Stimulated activated naive CD8-positive, alpha-beta T cell treated with anti-CD3 and anti-CD28 coated beads, Interleukin-15, Interleukin-2, amounts not matched to agents 100 ng/mL and 50 ng/mL, for 24 hours (primary cell): ENCODE results near the gene CPNE7.

Experiments used
- H3K27ac Mint-ChIP-seq: one replicate; pipeline ENCODE4 v1.8.0; 2021; ENCODE audit warnings: mild to moderate bottlenecking, mixed read lengths
- H3K27me3 Mint-ChIP-seq: one replicate; pipeline ENCODE4 v1.8.0; 2021; ENCODE audit warnings: mixed read lengths
- H3K36me3 Mint-ChIP-seq: one replicate; pipeline ENCODE4 v1.8.0; 2021; ENCODE audit warnings: low read depth, mixed read lengths
- H3K4me1 Mint-ChIP-seq: one replicate; pipeline ENCODE4 v1.8.0; 2021; ENCODE audit warnings: low read depth, mixed read lengths
- H3K4me3 Mint-ChIP-seq: one replicate; pipeline ENCODE4 v1.8.0; 2021; ENCODE audit warnings: mild to moderate bottlenecking, mixed read lengths
- H3K9me3 Mint-ChIP-seq: one replicate; pipeline ENCODE4 v1.8.0; 2021; ENCODE audit warnings: mixed read lengths

The CPNE7 gene

DNA sequence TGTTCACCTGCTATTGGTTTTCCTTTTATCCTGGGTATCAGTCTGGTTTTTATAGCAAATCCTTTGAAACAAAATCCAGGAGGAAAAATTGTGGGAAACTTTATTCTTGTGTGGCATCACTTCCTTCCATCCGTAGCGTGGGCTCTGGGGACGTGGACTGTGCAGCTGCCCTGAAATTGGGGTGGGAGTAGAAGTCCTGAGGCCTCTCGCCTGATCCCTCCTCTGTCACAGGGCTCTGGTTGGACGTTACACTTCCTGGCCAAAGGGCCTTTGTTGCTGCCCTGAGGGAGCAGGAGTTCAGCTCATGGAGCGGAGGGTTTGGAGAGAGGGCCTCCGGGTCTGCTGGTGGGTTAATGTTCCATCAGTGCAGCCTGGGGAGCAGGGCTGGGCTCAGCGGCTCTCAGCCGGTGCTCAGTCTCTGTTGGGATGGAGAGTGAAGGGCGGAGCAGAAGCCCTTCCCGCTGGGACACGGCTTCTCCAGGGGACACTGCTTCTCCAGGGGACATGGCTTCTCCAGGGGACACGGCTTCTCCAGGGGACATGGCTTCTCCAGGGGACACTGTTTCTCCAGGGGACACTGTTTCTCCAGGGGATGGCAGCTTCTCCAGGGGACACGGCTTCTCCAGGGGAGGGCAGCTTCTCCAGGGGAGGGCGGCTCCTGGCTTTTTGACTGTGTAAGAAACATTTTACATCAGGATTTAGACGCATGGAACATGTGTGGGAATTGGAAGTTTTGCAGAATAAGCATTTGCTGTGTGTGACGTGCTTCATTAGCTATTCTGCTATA lies 30.3 kb upstream of the CPNE7 start:
- Mint-ChIP-seq H3K4me1 (peaks cover 20% of the 10 kb centered on the region), H3K27ac (no peak overlapping the region), H3K27me3 (no peaks in the 10 kb centered on the region), H3K36me3 (peaks cover 47% of the 10 kb centered on the region), H3K9me3 (no peaks in the 10 kb centered on the region), H3K4me3 (no peak overlapping the region)

- no peaks in the 10 kb centered on the region for H3K9me3 Mint-ChIP-seq
- H3K27me3 Mint-ChIP-seq = no peaks in the 10 kb centered on the region
- H3K36me3 Mint-ChIP-seq = peaks cover 53% of the 10 kb centered on the region
- peaks cover 20% of the 10 kb centered on the region for H3K4me1 Mint-ChIP-seq
- H3K4me3 Mint-ChIP-seq = no peak overlapping the region
- H3K27ac Mint-ChIP-seq = no peak overlapping the region
These were observed 29.6 kb upstream of the CPNE7 start for GRCh38 chr16:89545831-89546574.

- Mint-ChIP-seq H3K9me3 (no peaks in the 10 kb centered on the region), H3K4me3 (no peak overlapping the region), H3K4me1 (peaks cover 20% of the 10 kb centered on the region), H3K27me3 (no peaks in the 10 kb centered on the region), H3K36me3 (peaks cover 55% of the 10 kb centered on the region), H3K27ac (no peak overlapping the region)
These were observed 28.8 kb upstream of the CPNE7 start for GRCh38 chr16:89546781-89547180.

DNA sequence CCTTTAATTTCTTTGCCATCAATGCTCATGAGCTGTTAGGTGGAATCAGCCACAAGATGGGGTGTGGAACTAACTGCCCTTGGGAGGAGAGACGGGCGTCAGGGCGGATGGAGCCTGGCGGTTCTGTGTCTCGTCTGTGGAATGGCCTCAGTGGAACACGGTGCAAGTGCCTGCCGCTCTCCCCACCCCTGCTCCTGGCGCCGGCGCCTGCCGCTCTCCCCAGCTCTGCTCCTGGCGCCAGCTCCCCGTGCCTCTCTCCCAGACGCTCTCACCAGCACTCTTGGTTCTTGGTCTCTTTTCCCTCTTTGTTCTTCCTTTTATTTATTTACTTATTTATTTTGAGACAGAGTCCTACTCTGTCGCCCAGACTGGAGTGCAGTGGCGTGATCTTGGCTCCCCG lies 28.3 kb upstream of the CPNE7 start:
- Mint-ChIP-seq H3K4me3 (no peak overlapping the region), H3K9me3 (no peaks in the 10 kb centered on the region), H3K27ac (no peak overlapping the region), H3K4me1 (peaks cover 20% of the 10 kb centered on the region), H3K36me3 (peaks cover 55% of the 10 kb centered on the region), H3K27me3 (no peaks in the 10 kb centered on the region)

GRCh38 chr16:89547860-89548259 lies 27.7 kb upstream of the CPNE7 start:
- H3K4me1 Mint-ChIP-seq = peaks cover 20% of the 10 kb centered on the region
- H3K9me3 Mint-ChIP-seq = no peaks in the 10 kb centered on the region
- H3K36me3 Mint-ChIP-seq = peaks cover 55% of the 10 kb centered on the region
- H3K4me3 Mint-ChIP-seq = no peak overlapping the region
- H3K27ac Mint-ChIP-seq = no peak overlapping the region
- H3K27me3 Mint-ChIP-seq = no peaks in the 10 kb centered on the region

DNA sequence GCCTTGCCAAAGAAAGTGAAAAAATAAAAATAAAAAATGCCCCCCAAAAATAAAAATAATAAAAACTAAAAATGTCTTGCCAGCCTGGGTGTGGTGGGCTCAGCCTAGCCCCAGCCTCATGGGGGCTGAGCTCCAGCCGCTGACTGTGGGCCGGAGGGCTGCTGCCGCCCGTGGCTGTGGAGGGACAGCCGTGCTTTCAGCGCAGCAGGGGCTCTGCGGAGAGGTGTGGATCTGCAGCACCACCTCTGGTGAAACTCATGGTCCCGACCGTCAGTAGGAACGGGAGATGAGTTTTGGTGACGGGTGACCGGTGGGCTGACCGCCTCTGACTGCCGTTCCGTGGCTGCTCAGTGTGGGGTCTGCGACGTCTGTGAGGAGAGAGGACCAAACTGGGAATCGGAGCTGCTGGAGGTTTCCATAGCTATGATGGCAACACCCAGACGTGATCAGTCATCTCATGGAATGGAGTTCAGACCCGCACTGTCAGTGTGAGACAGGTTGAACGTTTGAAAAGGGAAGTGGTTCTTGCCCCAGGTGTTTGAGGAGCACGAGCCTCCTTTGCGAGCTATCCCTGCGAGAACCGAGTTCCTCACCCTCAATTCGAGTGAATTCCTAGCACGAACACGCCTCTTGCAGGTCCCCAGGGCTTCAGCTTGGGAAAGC lies 27.1 kb upstream of the CPNE7 start:
- Mint-ChIP-seq H3K4me1 (peaks cover 20% of the 10 kb centered on the region), H3K27ac (peak overlapping the region; percentile 80), H3K36me3 (peaks cover 58% of the 10 kb centered on the region), H3K4me3 (no peak overlapping the region), H3K27me3 (no peaks in the 10 kb centered on the region), H3K9me3 (no peaks in the 10 kb centered on the region)

- no peaks in the 10 kb centered on the region for H3K27me3 Mint-ChIP-seq
- H3K4me3 Mint-ChIP-seq = peak overlapping the region; percentile 10
These were observed 26.4 kb upstream of the CPNE7 start for GRCh38 chr16:89549007-89549700.

DNA sequence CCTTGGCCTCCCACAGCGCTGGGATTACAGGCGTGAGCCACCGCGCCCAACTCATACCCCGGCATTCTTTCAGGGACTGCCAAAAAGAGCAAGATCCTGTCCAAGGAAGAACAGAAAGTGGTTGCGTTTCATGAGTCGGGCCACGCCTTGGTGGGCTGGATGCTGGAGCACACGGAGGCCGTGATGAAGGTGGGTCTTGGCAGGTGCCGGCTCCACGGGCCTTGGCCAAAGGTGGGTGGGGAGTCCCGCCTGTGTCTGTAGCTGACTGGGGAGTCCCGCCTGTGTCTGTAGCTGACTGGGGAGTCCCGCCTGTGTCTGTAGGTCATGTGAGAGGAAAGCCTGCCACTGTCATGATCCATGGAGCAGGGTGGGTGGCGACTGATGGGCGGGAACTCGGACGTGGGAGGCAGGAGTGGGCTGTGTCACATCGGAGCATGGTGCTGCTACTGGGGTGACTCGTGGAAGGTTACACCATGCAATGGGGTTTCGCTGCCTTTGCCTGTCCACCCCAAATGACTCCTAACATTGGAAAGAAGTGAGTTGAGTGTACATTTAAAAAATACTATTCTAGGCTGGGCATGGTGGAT lies 25.0 kb upstream of the CPNE7 start:
- Mint-ChIP-seq H3K27me3 (no peaks in the 10 kb centered on the region), H3K9me3 (no peaks in the 10 kb centered on the region), H3K4me1 (peaks cover 20% of the 10 kb centered on the region), H3K36me3 (peaks cover 53% of the 10 kb centered on the region), H3K27ac (no peak overlapping the region), H3K4me3 (no peak overlapping the region)

More at GRCh38 chr16:89549007-89549700, 26.4 kb upstream of the CPNE7 start:
- peaks cover 58% of the 10 kb centered on the region for H3K36me3 Mint-ChIP-seq
- H3K4me1 Mint-ChIP-seq = peaks cover 20% of the 10 kb centered on the region
- H3K9me3 Mint-ChIP-seq = no peaks in the 10 kb centered on the region
- peak overlapping the region; percentile 80 for H3K27ac Mint-ChIP-seq

DNA sequence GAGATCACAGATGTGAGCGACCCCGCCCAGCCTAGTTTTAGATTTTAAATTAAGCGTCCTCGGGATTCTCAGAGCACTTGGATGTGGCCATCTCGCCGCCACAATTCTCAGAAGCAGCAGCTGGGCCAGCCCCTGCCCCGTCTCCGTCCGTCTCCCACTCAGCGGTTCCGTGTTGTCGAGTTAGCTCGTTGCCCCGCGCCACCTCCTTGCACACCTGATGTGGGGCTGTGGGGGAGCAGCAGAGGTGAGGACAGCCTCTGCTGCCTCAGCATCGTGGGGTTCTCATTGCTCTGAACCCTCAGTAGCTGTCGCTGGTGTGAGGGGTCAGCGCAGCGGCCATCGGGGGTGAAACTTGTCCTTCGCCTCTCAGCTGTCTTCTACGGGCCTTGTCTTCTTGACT lies 23.2 kb upstream of the CPNE7 start:
- no peaks in the 10 kb centered on the region for H3K27me3 Mint-ChIP-seq
- H3K9me3 Mint-ChIP-seq = no peaks in the 10 kb centered on the region
- peaks cover 63% of the 10 kb centered on the region for H3K36me3 Mint-ChIP-seq
- peaks cover 23% of the 10 kb centered on the region for H3K4me1 Mint-ChIP-seq
- H3K4me3 Mint-ChIP-seq = no peak overlapping the region
- H3K27ac Mint-ChIP-seq = no peak overlapping the region

- no peak overlapping the region for H3K4me3 Mint-ChIP-seq
- peaks cover 28% of the 10 kb centered on the region for H3K4me1 Mint-ChIP-seq
- peaks cover 67% of the 10 kb centered on the region for H3K36me3 Mint-ChIP-seq
- H3K27me3 Mint-ChIP-seq = no peaks in the 10 kb centered on the region
- H3K9me3 Mint-ChIP-seq = no peaks in the 10 kb centered on the region
- peak overlapping the region; percentile 57 for H3K27ac Mint-ChIP-seq
These were observed 22.6 kb upstream of the CPNE7 start for GRCh38 chr16:89552913-89553312.

GRCh38 chr16:89553733-89554132 lies 21.8 kb upstream of the CPNE7 start:
- Mint-ChIP-seq H3K27me3 (no peaks in the 10 kb centered on the region), H3K36me3 (peaks cover 59% of the 10 kb centered on the region), H3K9me3 (no peaks in the 10 kb centered on the region), H3K4me3 (no peak overlapping the region), H3K4me1 (peaks cover 21% of the 10 kb centered on the region), H3K27ac (no peak overlapping the region)

- Mint-ChIP-seq H3K9me3 (no peaks in the 10 kb centered on the region), H3K27me3 (no peaks in the 10 kb centered on the region), H3K4me1 (peaks cover 18% of the 10 kb centered on the region), H3K36me3 (peaks cover 54% of the 10 kb centered on the region), H3K4me3 (no peak overlapping the region), H3K27ac (no peak overlapping the region)
These were observed 21.2 kb upstream of the CPNE7 start for GRCh38 chr16:89554343-89554742.

- no peak overlapping the region for H3K4me3 Mint-ChIP-seq
- no peaks in the 10 kb centered on the region for H3K27me3 Mint-ChIP-seq
- peaks cover 21% of the 10 kb centered on the region for H3K4me1 Mint-ChIP-seq
- H3K36me3 Mint-ChIP-seq = peaks cover 45% of the 10 kb centered on the region
- no peak overlapping the region for H3K27ac Mint-ChIP-seq
- no peaks in the 10 kb centered on the region for H3K9me3 Mint-ChIP-seq
These were observed 20.3 kb upstream of the CPNE7 start for GRCh38 chr16:89555265-89555664.

- no peak overlapping the region for H3K27ac Mint-ChIP-seq
- no peaks in the 10 kb centered on the region for H3K27me3 Mint-ChIP-seq
- peaks cover 41% of the 10 kb centered on the region for H3K36me3 Mint-ChIP-seq
- H3K4me1 Mint-ChIP-seq = peaks cover 21% of the 10 kb centered on the region
- no peak overlapping the region for H3K4me3 Mint-ChIP-seq
- H3K9me3 Mint-ChIP-seq = no peaks in the 10 kb centered on the region
These were observed 19.8 kb upstream of the CPNE7 start for GRCh38 chr16:89555780-89556179.
